K562 (cell line): ENCODE measurements around the gene SLC2A4RG. TPM values are rescaled to one million over a fixed set of nuclear protein-coding genes. Genes with fewer than 3 reads are reported as not detected.

Source experiments
- BDP1 ChIP-seq: IDR thresholded peaks from 3 replicates; pipeline ENCODE4 v1.6.1; 2011; ENCODE audit not compliant: insufficient read length, insufficient read depth
- BHLHE40 ChIP-seq: IDR thresholded peaks from 2 replicates; pipeline ENCODE4 v1.6.1; 2011; ENCODE audit warnings: low read length, improper control_type of control experiment
- DMBX1 ChIP-seq: fragments of 250-450 bp; sonication (Bioruptor Pico); IDR thresholded peaks from 2 replicates; pipeline ENCODE4 v1.8.0; 2022; ENCODE audit warnings: inconsistent platforms, mild to moderate bottlenecking, moderate library complexity, borderline replicate concordance
- GTF2B ChIP-seq: IDR thresholded peaks from 2 replicates; pipeline ENCODE4 v1.6.1; 2011; ENCODE audit not compliant: insufficient read length; ENCODE audit errors: extremely low read depth
- JUN ChIP-seq, 2 experiments: sonication (generic) in 1 of 2; formaldehyde crosslinking in 1 of 2; IDR thresholded peaks; 2 replicates each; pipeline versions ENCODE4 v1.6.1 to v1.8.0; 2012 to 2022; ENCODE audit warnings: borderline replicate concordance in 2 of 2, mild to moderate bottlenecking in 2 of 2, improper control_type of control experiment in 1 of 2, low read depth in 1 of 2, low read length in 1 of 2, missing genetic modification reagents in 1 of 2
- NR3C1 ChIP-seq: sonication (generic); formaldehyde crosslinking; IDR thresholded peaks from 2 replicates; pipeline ENCODE4 v1.8.1; 2022; ENCODE audit warnings: missing genetic modification reagents
- NR4A1 ChIP-seq, 2 experiments: fragments of 250-450 bp in 1 of 2; fragments of 450-650 bp in 1 of 2; sonication (Bioruptor Pico) in 1 of 2; IDR thresholded peaks; 2 replicates each; pipeline versions ENCODE4 v1.4.0 to v1.6.1; 2016 to 2020; ENCODE audit warnings: mild to moderate bottlenecking in 2 of 2, missing compliant biosample characterization in 1 of 2, missing genetic modification characterization in 1 of 2, moderate library complexity in 1 of 2
- SAFB ChIP-seq: fragments of 200-400 bp; formaldehyde crosslinking; IDR thresholded peaks from 2 replicates; pipeline ENCODE4 v1.6.1; 2017; ENCODE audit warnings: low read depth, low read length, borderline replicate concordance
- SRF ChIP-seq, 2 experiments: fragments of 250-450, 450-650 bp in 1 of 2; sonication (Bioruptor Pico) in 1 of 2; sonication (generic) in 1 of 2; formaldehyde crosslinking; IDR thresholded peaks; 2 replicates each; pipeline versions ENCODE4 v1.5.0 to v1.5.1; 2020 to 2022; ENCODE audit warnings: mild to moderate bottlenecking in 1 of 2, missing genetic modification reagents in 1 of 2
- TEAD1 ChIP-seq, 2 experiments: fragments of 450-650 bp in 1 of 2; sonication (generic) in 1 of 2; formaldehyde crosslinking; IDR thresholded peaks; 2 replicates each; pipeline versions ENCODE4 v1.4.0 to v1.8.0; 2020 to 2022; ENCODE audit warnings: mild to moderate bottlenecking in 2 of 2, missing genetic modification reagents in 1 of 2
- TFAM ChIP-seq: fragments of 250-450 bp; sonication (Bioruptor Pico); conservative IDR thresholded peaks from 2 replicates; pipeline ENCODE4 v1.5.0; 2021; ENCODE audit warnings: mild to moderate bottlenecking, moderate library complexity
- TFAP4 ChIP-seq: sonication (generic); formaldehyde crosslinking; IDR thresholded peaks from 2 replicates; pipeline ENCODE4 v1.8.0; 2022; ENCODE audit warnings: missing genetic modification reagents, mild to moderate bottlenecking, moderate library complexity, borderline replicate concordance
- U2AF2 ChIP-seq: fragments of 200-400 bp; formaldehyde crosslinking; optimal IDR thresholded peaks from 2 replicates; pipeline ENCODE3; 2017; ENCODE audit warnings: low read depth, mild to moderate bottlenecking, low read length
- ZBTB2 ChIP-seq: fragments of 450-650 bp; IDR thresholded peaks from 2 replicates; pipeline ENCODE4 v1.6.1; 2016; ENCODE audit warnings: antibody characterized with exemption
- ZBTB26 ChIP-seq: fragments of 450-650 bp; formaldehyde crosslinking; IDR thresholded peaks from 2 replicates; pipeline ENCODE4 v1.4.0; 2022; ENCODE audit warnings: missing genetic modification characterization
- ZNF140 ChIP-seq: fragments of 250-450 bp; sonication (Bioruptor Pico); IDR thresholded peaks from 2 replicates; pipeline ENCODE4 v1.8.0; 2021; ENCODE audit warnings: moderate library complexity, mild to moderate bottlenecking, inconsistent platforms
- ZNF239 ChIP-seq: fragments of 250-450 bp; sonication (Bioruptor Pico); IDR thresholded peaks from 2 replicates; pipeline ENCODE4 v1.4.0; 2020; ENCODE audit warnings: mild to moderate bottlenecking
- ZNF398 ChIP-seq: fragments of 250-450 bp; sonication (Bioruptor Pico); IDR thresholded peaks from 2 replicates; pipeline ENCODE4 v1.8.0; 2021; ENCODE audit warnings: moderate library complexity, mild to moderate bottlenecking, inconsistent platforms
- polyA plus RNA-seq, 8 experiments: library from polyadenylated mRNA; depleted of rRNA in 4 of 8; stranded (reverse) in 5 of 8; unstranded in 3 of 8; fragments of >200 nt; fragmentation: Nextera tagmentation in 2 of 8; fragmentation: Illumina TruSeq in 1 of 8; extraction: Ambion mirVana in 2 of 8; extraction: Trizol in 1 of 8; gene quantifications; 2 replicates each; pipeline versions ENCODE4 v1.2.1 to v1.2.3, GENCODE V29; 2011 to 2014; ENCODE audit warnings: inconsistent platforms in 1 of 8, missing spikeins in 1 of 8
- total RNA-seq, 7 experiments: library from RNA; depleted of rRNA in 6 of 7; stranded (reverse); fragments of >200 nt in 6 of 7; fragmentation: Illumina TruSeq in 2 of 7; extraction: Trizol in 2 of 7; gene quantifications; 2 replicates each; pipeline versions ENCODE4 v1.2.1 to v1.2.3, GENCODE V29; 2011 to 2021; ENCODE audit warnings: low replicate concordance in 1 of 7

The SLC2A4RG gene
- total and polyA plus RNA-seq, 9 of the 15 experiments (the other 6 are each of a cell fraction or from before 2014, with no cell fraction given), result 0.34 to 97.3 (median 26.5) TPM

- TF ChIP-seq ZNF398 (CRISPR knock-in tag), result no peak
- TF ChIP-seq ZNF239 (CRISPR knock-in tag), result no peak
- TF ChIP-seq NR4A1 (CRISPR knock-in tag; IDR thresholded peaks at IDR 0.05), result 0 out of 2 replicates have a peak, but pooled peaks have one; percentile 46
- TF ChIP-seq NR4A1 (tag; IDR thresholded peaks at IDR 0.05), result peak; percentile 84
- TF ChIP-seq GTF2B, result no peak
- TF ChIP-seq U2AF2, result no peak
- no peak for TF ChIP-seq TFAM (CRISPR knock-in tag)
- TF ChIP-seq TFAP4, result peak; percentile 96
- peak; percentile 28 to 88; a peak in 2 of 4 replicates for TF ChIP-seq TEAD1 (CRISPR knock-in tag; IDR thresholded peaks at IDR 0.05)
- no peak for TF ChIP-seq ZNF140 (CRISPR knock-in tag)
- TF ChIP-seq BDP1, result no peak
- no peak for TF ChIP-seq ZBTB2
- TF ChIP-seq SRF (CRISPR knock-in tag; IDR thresholded peaks at IDR 0.05), result peak in 1 of 2 experiments; percentile 39; a peak in 1 of 4 replicates
- no peak for TF ChIP-seq SAFB
- TF ChIP-seq JUN (IDR thresholded peaks at IDR 0.05; ENCODE audit: borderline replicate concordance, low read depth, low read length), result peak; percentile 47; the same call in 1 of the 2 replicates
- peak; percentile 87 for TF ChIP-seq JUN (CRISPR knock-in tag; IDR thresholded peaks at IDR 0.05; ENCODE audit: borderline replicate concordance)
- TF ChIP-seq BHLHE40, result no peak
- TF ChIP-seq DMBX1 (CRISPR knock-in tag), result peak; percentile 78
- TF ChIP-seq ZBTB26 (CRISPR knock-in tag), result no peak
- TF ChIP-seq NR3C1 (CRISPR knock-in tag), result peak; percentile 77; the same call in 1 of the 2 replicates
Observed at GRCh38 chr20:63707558-63708300, 31.8 kb upstream of the SLC2A4RG start, which contains the start of the genes ARFRP1 and ZGPAT (continued).
